ENCODE results near the gene CDK2AP2.
A peak's percentile ranks its signal among the peaks of the same experiment; 100 is the strongest.
"Not testable (repeated sequence)": the region's sequence is repeated elsewhere in the genome, so short reads cannot be mapped to it uniquely, and the experiment has no call there.

The CDK2AP2 gene
- total RNA-seq = 24.4 to 46.6 reads per million in 2 donors

GRCh38 chr11:67507864-67508485, at the start of gene CDK2AP2:
TSS of gene CDK2AP2 (minus strand) at chr11:67508162. CDS start at chr11:67508082, 80 bp downstream.
- peak; percentile 94 for DNase-seq

- DNase-seq = no peak
Measured at GRCh38 chr11:67556244-67556643, 48.3 kb upstream of the CDK2AP2 start.

- not testable (repeated sequence) for DNase-seq
Measured at GRCh38 chr11:67551697-67552096, 43.7 kb upstream of the CDK2AP2 start.

- DNase-seq = no peak
Measured at GRCh38 chr11:67551127-67551526, 43.2 kb upstream of the CDK2AP2 start.

- no peak for DNase-seq
Measured at GRCh38 chr11:67548555-67549110, 40.7 kb upstream of the CDK2AP2 start.

GRCh38 chr11:67548112-67548511, 40.1 kb upstream of the CDK2AP2 start:
- DNase-seq = not testable (repeated sequence)

- no peak for DNase-seq
Measured at GRCh38 chr11:67545280-67545679, 37.3 kb upstream of the CDK2AP2 start.

- no peak for DNase-seq
Measured at GRCh38 chr11:67544616-67545242, 36.8 kb upstream of the CDK2AP2 start.

GRCh38 chr11:67543585-67543984, 35.6 kb upstream of the CDK2AP2 start:
- no peak for DNase-seq

- no peak for DNase-seq
Measured at GRCh38 chr11:67542971-67543370, 35.0 kb upstream of the CDK2AP2 start.

GRCh38 chr11:67542169-67542568, 34.2 kb upstream of the CDK2AP2 start:
- DNase-seq = no peak

GRCh38 chr11:67541198-67541597, 33.2 kb upstream of the CDK2AP2 start:
- no peak for DNase-seq

GRCh38 chr11:67539550-67539949, 31.6 kb upstream of the CDK2AP2 start:
- no peak for DNase-seq

GRCh38 chr11:67538823-67539505, 31.0 kb upstream of the CDK2AP2 start:
- no peak for DNase-seq

- no peak for DNase-seq
Measured at GRCh38 chr11:67538306-67538705, 30.3 kb upstream of the CDK2AP2 start.

GRCh38 chr11:67535561-67535960, 27.6 kb upstream of the CDK2AP2 start:
- no peak for DNase-seq

GRCh38 chr11:67534070-67534679, 26.2 kb upstream of the CDK2AP2 start:
- DNase-seq = no peak

GRCh38 chr11:67532889-67533288, 24.9 kb upstream of the CDK2AP2 start:
- no peak for DNase-seq

GRCh38 chr11:67530282-67530592, 22.3 kb upstream of the CDK2AP2 start:
- DNase-seq = no peak

GRCh38 chr11:67528376-67528775, 20.4 kb upstream of the CDK2AP2 start:
- DNase-seq = no peak

GRCh38 chr11:67525275-67525976, 17.5 kb upstream of the CDK2AP2 start:
- DNase-seq = no peak

GRCh38 chr11:67524480-67524808, 16.5 kb upstream of the CDK2AP2 start:
- DNase-seq = no peak

Measured in T-helper 9 cell (primary cell).